DOHH2 (cell line): ENCODE data around the gene MPPED1.

Experiments
- H3F3A ChIP-seq: fragments of 200-600 bp; sonication (generic), shearing (Covaris generic); 2 replicates; pipeline ENCODE4 v1.6.0; 2016; ENCODE audit warnings: antibody characterized with exemption, mild to moderate bottlenecking; ENCODE audit not compliant: control insufficient read depth, insufficient read depth
- H3K27ac ChIP-seq: fragments of 200-600 bp; sonication (generic); 2 replicates; pipeline ENCODE4 v1.5.1; 2014; ENCODE audit warnings: low read depth, mild to moderate bottlenecking, low read length, moderate library complexity
- H3K27me3 ChIP-seq: fragments of 200-600 bp; sonication (generic); 2 replicates; pipeline ENCODE4 v1.6.1; 2014; ENCODE audit warnings: mild to moderate bottlenecking, low read length, mixed read lengths; ENCODE audit not compliant: control insufficient read depth
- H3K36me3 ChIP-seq: fragments of 200-600 bp; sonication (generic); 2 replicates; pipeline ENCODE4 v1.6.1; 2014; ENCODE audit warnings: mild to moderate bottlenecking, low read length, moderate library complexity, mixed read lengths; ENCODE audit not compliant: control insufficient read depth
- H3K4me1 ChIP-seq: fragments of 200-600 bp; sonication (generic); 2 replicates; pipeline ENCODE4 v1.6.1; 2014; ENCODE audit warnings: mild to moderate bottlenecking, low read length, mixed read lengths; ENCODE audit not compliant: control insufficient read depth
- H3K4me2 ChIP-seq: fragments of 200-600 bp; sonication (generic); 2 replicates; pipeline ENCODE4 v1.6.0; 2014; ENCODE audit warnings: mild to moderate bottlenecking, low read length, moderate library complexity
- H3K4me3 ChIP-seq: fragments of 200-600 bp; sonication (generic); 2 replicates; pipeline ENCODE4 v1.5.1; 2014; ENCODE audit warnings: mild to moderate bottlenecking, low read length, mixed read lengths
- H3K79me2 ChIP-seq: fragments of 200-600 bp; sonication (generic); 2 replicates; pipeline ENCODE4 v1.6.1; 2014; ENCODE audit warnings: mild to moderate bottlenecking, low read length, mixed read lengths; ENCODE audit not compliant: control insufficient read depth
- H3K9me2 ChIP-seq: fragments of 200-600 bp; sonication (generic); replicated peaks from 2 replicates; pipeline ENCODE4 v1.6.1; 2014; ENCODE audit warnings: mild to moderate bottlenecking, low read length, mixed read lengths; ENCODE audit not compliant: control insufficient read depth
- H3K9me3 ChIP-seq: fragments of 200-600 bp; sonication (generic); 2 replicates; pipeline ENCODE4 v1.6.1; 2014; ENCODE audit warnings: antibody characterized with exemption, low read length, mixed read lengths; ENCODE audit not compliant: control insufficient read depth, insufficient read depth
- H4K20me1 ChIP-seq: fragments of 200-600 bp; sonication (generic); 2 replicates; pipeline ENCODE4 v1.6.0; 2014; ENCODE audit warnings: low read depth, mild to moderate bottlenecking, antibody characterized with exemption, low read length, moderate library complexity; ENCODE audit not compliant: control insufficient read depth, insufficient read depth
- CTCF ChIP-seq: fragments of 200-600 bp; sonication (generic); IDR thresholded peaks from one replicate; pipeline ENCODE4 v1.5.1; 2014; ENCODE audit warnings: antibody characterized with exemption, mild to moderate bottlenecking, low read depth, low read length; ENCODE audit not compliant: poor library complexity, severe bottlenecking
- EZH2phosphoT487 ChIP-seq: fragments of 200-600 bp; sonication (generic); IDR thresholded peaks from 2 replicates; pipeline ENCODE4 v1.6.1; 2017; ENCODE audit warnings: borderline replicate concordance, mild to moderate bottlenecking, antibody characterized with exemption, low read length, moderate library complexity, mixed read lengths

The MPPED1 gene

GRCh38 chr22:43421046-43421665 is 9.3 kb downstream of the MPPED1 start:
- no peaks in the 10 kb centered on the region for H3K79me2 ChIP-seq
- no peaks in the 10 kb centered on the region for H3K9me3 ChIP-seq
- H3K4me1 ChIP-seq = no peaks in the 10 kb centered on the region
- no peaks in the 10 kb centered on the region for H3K27me3 ChIP-seq
- H4K20me1 ChIP-seq = no peaks in the 10 kb centered on the region
- no peak overlapping the region for H3K4me3 ChIP-seq
- TF ChIP-seq CTCF (no peak), EZH2phosphoT487 (no peak)
- no peak overlapping the region for H3K4me2 ChIP-seq
- H3K9me2 ChIP-seq = no peaks in the 10 kb centered on the region
- no peak overlapping the region for H3K27ac ChIP-seq
- no peaks in the 10 kb centered on the region for H3F3A ChIP-seq
- H3K36me3 ChIP-seq = no peaks in the 10 kb centered on the region

GRCh38 chr22:43421914-43422615 is 10.3 kb downstream of the MPPED1 start:
- TF ChIP-seq EZH2phosphoT487 = no peak
- H3K27me3 ChIP-seq = no peaks in the 10 kb centered on the region
- H3K36me3 ChIP-seq = no peaks in the 10 kb centered on the region

GRCh38 chr22:43423046-43423445 is 11.2 kb downstream of the MPPED1 start:
- TF ChIP-seq EZH2phosphoT487 = no peak
- TF ChIP-seq CTCF = no peak
- H3K4me1 ChIP-seq = no peaks in the 10 kb centered on the region

More at GRCh38 chr22:43421914-43422615, 10.3 kb downstream of the MPPED1 start:
- no peaks in the 10 kb centered on the region for H4K20me1 ChIP-seq
- H3K4me1 ChIP-seq = no peaks in the 10 kb centered on the region
- no peaks in the 10 kb centered on the region for H3K9me2 ChIP-seq
- no peaks in the 10 kb centered on the region for H3F3A ChIP-seq
- H3K4me2 ChIP-seq = no peak overlapping the region
- H3K27ac ChIP-seq = no peak overlapping the region
- H3K79me2 ChIP-seq = no peaks in the 10 kb centered on the region
- no peaks in the 10 kb centered on the region for H3K9me3 ChIP-seq
- H3K4me3 ChIP-seq = no peak overlapping the region

GRCh38 chr22:43424201-43424600 is 12.4 kb downstream of the MPPED1 start:
- no peaks in the 10 kb centered on the region for H3F3A ChIP-seq
- H3K4me3 ChIP-seq = no peak overlapping the region
- H3K27me3 ChIP-seq = no peaks in the 10 kb centered on the region
- no peaks in the 10 kb centered on the region for H3K9me3 ChIP-seq
- H3K27ac ChIP-seq = no peak overlapping the region
- no peaks in the 10 kb centered on the region for H3K79me2 ChIP-seq
- no peaks in the 10 kb centered on the region for H4K20me1 ChIP-seq
- no peak overlapping the region for H3K4me2 ChIP-seq
- H3K4me1 ChIP-seq = no peaks in the 10 kb centered on the region
- no peaks in the 10 kb centered on the region for H3K36me3 ChIP-seq
- no peaks in the 10 kb centered on the region for H3K9me2 ChIP-seq
- TF ChIP-seq CTCF (no peak), EZH2phosphoT487 (no peak)

More at GRCh38 chr22:43423046-43423445, 11.2 kb downstream of the MPPED1 start:
- Histone ChIP-seq H3K9me3 (no peaks in the 10 kb centered on the region), H3K36me3 (no peaks in the 10 kb centered on the region), H3F3A (no peaks in the 10 kb centered on the region), H3K4me3 (no peak overlapping the region), H3K79me2 (no peaks in the 10 kb centered on the region), H3K4me2 (no peak overlapping the region), H3K27ac (no peak overlapping the region), H3K9me2 (no peaks in the 10 kb centered on the region), H4K20me1 (no peaks in the 10 kb centered on the region), H3K27me3 (no peaks in the 10 kb centered on the region)
